Measurements from ENCODE around the gene USHBP1.

The USHBP1 gene

DNA sequence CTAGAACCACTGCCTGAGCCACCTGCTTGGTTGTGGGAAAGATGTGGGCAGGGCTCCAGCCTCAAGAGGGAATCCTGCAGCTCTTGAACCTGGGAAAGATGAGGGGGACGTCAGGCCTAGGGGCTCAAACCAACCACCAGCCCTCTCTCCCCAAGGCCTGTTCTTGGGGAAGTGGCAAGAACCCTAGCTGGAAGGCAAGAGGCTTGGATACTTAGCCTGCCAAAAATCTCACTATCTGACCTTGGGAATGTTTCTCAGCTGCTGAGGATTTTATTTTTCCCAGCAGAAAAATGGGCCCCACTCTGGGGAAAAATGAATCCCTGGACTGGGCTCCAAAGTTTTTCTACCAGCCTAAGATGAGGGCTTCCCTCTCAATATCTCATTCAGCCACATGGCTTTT lies 4.6 kb downstream of the USHBP1 start:
- no peaks in the 10 kb centered on the region for H3K36me3 ChIP-seq (ENCODE audit: insufficient read depth, low read length)
- no peak overlapping the region for H2AFZ ChIP-seq (ENCODE audit: low read length)
- no peaks in the 10 kb centered on the region for H4K20me1 ChIP-seq (ENCODE audit: insufficient read depth, low read length)
- no peaks in the 10 kb centered on the region for H3K9me3 ChIP-seq (ENCODE audit: low read length)
- no peaks in the 10 kb centered on the region for H3F3A ChIP-seq (ENCODE audit: insufficient read depth, low read length)
- no peaks in the 10 kb centered on the region; the same call in 1 of the 2 replicates for H3K27me3 ChIP-seq (ENCODE audit: insufficient read depth, low read length)
- no peaks in the 10 kb centered on the region for H3K9me2 ChIP-seq (ENCODE audit: low read depth, low read length)
- TF ChIP-seq EZH2 (IDR thresholded peaks at IDR 0.05; ENCODE audit: borderline replicate concordance, low read length), result no peak
- TF ChIP-seq, protein P1, sequence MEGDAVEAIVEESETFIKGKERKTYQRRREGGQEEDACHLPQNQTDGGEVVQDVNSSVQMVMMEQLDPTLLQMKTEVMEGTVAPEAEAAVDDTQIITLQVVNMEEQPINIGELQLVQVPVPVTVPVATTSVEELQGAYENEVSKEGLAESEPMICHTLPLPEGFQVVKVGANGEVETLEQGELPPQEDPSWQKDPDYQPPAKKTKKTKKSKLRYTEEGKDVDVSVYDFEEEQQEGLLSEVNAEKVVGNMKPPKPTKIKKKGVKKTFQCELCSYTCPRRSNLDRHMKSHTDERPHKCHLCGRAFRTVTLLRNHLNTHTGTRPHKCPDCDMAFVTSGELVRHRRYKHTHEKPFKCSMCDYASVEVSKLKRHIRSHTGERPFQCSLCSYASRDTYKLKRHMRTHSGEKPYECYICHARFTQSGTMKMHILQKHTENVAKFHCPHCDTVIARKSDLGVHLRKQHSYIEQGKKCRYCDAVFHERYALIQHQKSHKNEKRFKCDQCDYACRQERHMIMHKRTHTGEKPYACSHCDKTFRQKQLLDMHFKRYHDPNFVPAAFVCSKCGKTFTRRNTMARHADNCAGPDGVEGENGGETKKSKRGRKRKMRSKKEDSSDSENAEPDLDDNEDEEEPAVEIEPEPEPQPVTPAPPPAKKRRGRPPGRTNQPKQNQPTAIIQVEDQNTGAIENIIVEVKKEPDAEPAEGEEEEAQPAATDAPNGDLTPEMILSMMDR (IDR thresholded peaks at IDR 0.05; ENCODE audit: low read length), result no peak
- no peaks in the 10 kb centered on the region for H3K79me2 ChIP-seq (ENCODE audit: insufficient read depth, low read length)
- no peak overlapping the region for H3K4me3 ChIP-seq (ENCODE audit: low read depth, low read length, poor library complexity, severe bottlenecking)
- no peak overlapping the region for H3K9ac ChIP-seq (ENCODE audit: low read length)
- peaks cover 20% of the 10 kb centered on the region for H3K4me1 ChIP-seq (ENCODE audit: insufficient read depth, low read length, severe bottlenecking)
- H3K4me2 ChIP-seq (ENCODE audit: low read length), result no peak overlapping the region
- no peak overlapping the region for H3K27ac ChIP-seq (ENCODE audit: low read depth, low read length, poor library complexity, severe bottlenecking)

DNA sequence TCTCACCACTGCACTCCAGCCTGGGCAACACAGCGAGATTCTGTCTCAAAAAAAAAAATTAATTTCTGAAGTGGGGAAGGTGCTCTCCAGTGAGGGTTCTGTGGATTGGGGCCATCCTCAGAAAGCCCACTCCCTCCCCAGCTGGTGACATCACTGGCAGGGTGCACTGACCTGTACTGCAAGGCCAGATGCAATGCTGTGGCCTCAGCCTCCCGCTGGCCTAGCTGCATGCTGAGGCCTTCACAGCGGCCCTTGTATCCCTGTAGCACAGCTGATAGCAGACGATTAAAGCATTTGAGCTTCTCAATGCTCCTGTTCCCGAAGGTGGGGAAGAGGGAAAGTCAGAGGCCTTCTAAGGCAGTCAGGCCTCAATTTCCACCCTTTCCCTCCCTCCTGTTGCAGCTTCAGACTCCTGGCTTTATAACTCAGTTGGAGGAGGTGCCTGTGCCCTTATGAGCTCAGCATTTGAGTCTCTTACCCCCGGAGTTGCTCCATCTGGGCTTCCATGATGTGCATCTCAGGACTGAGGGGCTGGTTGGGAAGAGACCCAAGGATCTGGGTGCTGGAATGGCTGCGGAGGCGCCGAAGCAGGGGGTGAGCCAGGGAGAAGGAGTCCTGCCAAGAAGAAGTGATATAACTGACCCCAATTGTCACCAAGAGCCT lies 5.3 kb downstream of the USHBP1 start:
- Histone ChIP-seq H3K9ac (ENCODE audit: low read length) (no peak overlapping the region), H3F3A (ENCODE audit: insufficient read depth, low read length) (no peaks in the 10 kb centered on the region), H3K4me3 (ENCODE audit: low read depth, low read length, poor library complexity, severe bottlenecking) (no peak overlapping the region), H2AFZ (ENCODE audit: low read length) (no peak overlapping the region), H3K27ac (ENCODE audit: low read depth, low read length, poor library complexity, severe bottlenecking) (no peak overlapping the region), H4K20me1 (ENCODE audit: insufficient read depth, low read length) (no peaks in the 10 kb centered on the region), H3K9me2 (ENCODE audit: low read depth, low read length) (no peaks in the 10 kb centered on the region), H3K4me1 (ENCODE audit: insufficient read depth, low read length, severe bottlenecking) (peaks cover 14% of the 10 kb centered on the region), H3K9me3 (ENCODE audit: low read length) (no peaks in the 10 kb centered on the region), H3K79me2 (ENCODE audit: insufficient read depth, low read length) (no peaks in the 10 kb centered on the region), H3K27me3 (ENCODE audit: insufficient read depth, low read length) (peaks cover 5% of the 10 kb centered on the region; the same call in 1 of the 2 replicates), H3K4me2 (ENCODE audit: low read length) (no peak overlapping the region), H3K36me3 (ENCODE audit: insufficient read depth, low read length) (no peaks in the 10 kb centered on the region)
- TF ChIP-seq EZH2 (IDR thresholded peaks at IDR 0.05; ENCODE audit: borderline replicate concordance, low read length), result no peak
- TF ChIP-seq, protein P1 (IDR thresholded peaks at IDR 0.05; ENCODE audit: low read length), result no peak

DNA sequence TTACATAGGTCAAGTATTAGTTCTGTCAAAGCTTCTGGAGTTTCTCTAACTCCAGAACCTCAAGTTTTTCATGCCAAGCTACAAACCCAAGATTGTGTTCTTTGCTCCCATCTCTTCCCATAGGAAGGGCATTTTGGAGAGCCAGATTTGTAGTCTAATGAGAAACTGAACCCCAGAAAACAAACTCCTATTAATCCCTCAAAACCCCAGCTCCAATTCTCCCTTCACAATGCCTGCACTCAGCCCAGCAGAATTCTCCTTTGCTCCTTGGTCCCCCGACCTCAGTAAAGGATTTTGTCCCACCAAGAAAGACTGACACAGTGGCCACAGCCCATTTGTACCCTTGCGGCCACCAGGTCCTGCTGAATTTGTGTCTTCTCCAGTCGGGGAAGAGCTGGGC lies 8.4 kb downstream of the USHBP1 start:
- Histone ChIP-seq H3K4me3 (ENCODE audit: low read depth, low read length, poor library complexity, severe bottlenecking) (no peak overlapping the region), H4K20me1 (ENCODE audit: insufficient read depth, low read length) (no peaks in the 10 kb centered on the region), H3F3A (ENCODE audit: insufficient read depth, low read length) (no peaks in the 10 kb centered on the region), H3K36me3 (ENCODE audit: insufficient read depth, low read length) (no peaks in the 10 kb centered on the region), H3K4me2 (ENCODE audit: low read length) (no peak overlapping the region), H3K27me3 (ENCODE audit: insufficient read depth, low read length) (peaks cover 5% of the 10 kb centered on the region; the same call in 1 of the 2 replicates), H3K4me1 (ENCODE audit: insufficient read depth, low read length, severe bottlenecking) (peaks cover 6% of the 10 kb centered on the region), H3K9me2 (ENCODE audit: low read depth, low read length) (no peaks in the 10 kb centered on the region), H3K79me2 (ENCODE audit: insufficient read depth, low read length) (no peaks in the 10 kb centered on the region), H3K9ac (ENCODE audit: low read length) (no peak overlapping the region), H3K9me3 (ENCODE audit: low read length) (no peaks in the 10 kb centered on the region), H3K27ac (ENCODE audit: low read depth, low read length, poor library complexity, severe bottlenecking) (no peak overlapping the region), H2AFZ (ENCODE audit: low read length) (no peak overlapping the region)
- TF ChIP-seq EZH2 (IDR thresholded peaks at IDR 0.05; ENCODE audit: borderline replicate concordance, low read length), result no peak
- TF ChIP-seq, protein P1 (IDR thresholded peaks at IDR 0.05; ENCODE audit: low read length), result no peak

All from OCI-LY1 (cell line).